AG04449 (cell line): ENCODE data around the gene COL9A1.

Experiments
- CTCF ChIA-PET: fragments of 350-600 bp; formaldehyde crosslinking; extraction: SDS; loops from one replicate; lab custom pipeline; 2021; ENCODE audit warnings: antibody characterized with exemption; lab: Yijun Ruan, JAX
- POLR2A ChIA-PET: fragments of 400-600, 350-600 bp; formaldehyde crosslinking; extraction: SDS; loops from one replicate; lab custom pipeline; 2020; ENCODE audit warnings: antibody characterized with exemption, inconsistent platforms; lab: Yijun Ruan, JAX
- DNase-seq: peaks from one replicate; pipeline ENCODE4 v3.0.0-alpha.2; 2010; ENCODE audit warnings: low read depth, low spot score
- H3K4me3 ChIP-seq: 2 replicates; pipeline ENCODE4 v1.5.1; 2011; ENCODE audit warnings: low read depth, mild to moderate bottlenecking, control low read depth, low read length
- CTCF ChIP-seq: IDR thresholded peaks from one replicate; pipeline ENCODE4 v1.5.1; 2011; ENCODE audit warnings: mild to moderate bottlenecking, moderate library complexity, low read length, control low read depth, inconsistent platforms; ENCODE audit not compliant: insufficient read depth; ENCODE audit errors: missing control alignments

Gene COL9A1

GRCh38 chr6:70282919-70283461, 19.9 kb downstream of the COL9A1 start:
- no peak for TF ChIP-seq CTCF
- DNase-seq = no peak
- no peak overlapping the region for H3K4me3 ChIP-seq
- ChIA-PET POLR2A (no interaction called here), CTCF (interaction anchor here (1.7 kb wide), 1 partner anchor 27 kb away, joined by 4 read pairs; no protein-coding TSS in a partner anchor)

- ChIA-PET CTCF (interaction anchor here (1.7 kb wide), 1 partner anchor 28 kb away, joined by 4 read pairs; no protein-coding TSS in a partner anchor), POLR2A (no interaction called here)
- no peak for DNase-seq
Measured at GRCh38 chr6:70282312-70282918, 20.5 kb downstream of the COL9A1 start.

DNA sequence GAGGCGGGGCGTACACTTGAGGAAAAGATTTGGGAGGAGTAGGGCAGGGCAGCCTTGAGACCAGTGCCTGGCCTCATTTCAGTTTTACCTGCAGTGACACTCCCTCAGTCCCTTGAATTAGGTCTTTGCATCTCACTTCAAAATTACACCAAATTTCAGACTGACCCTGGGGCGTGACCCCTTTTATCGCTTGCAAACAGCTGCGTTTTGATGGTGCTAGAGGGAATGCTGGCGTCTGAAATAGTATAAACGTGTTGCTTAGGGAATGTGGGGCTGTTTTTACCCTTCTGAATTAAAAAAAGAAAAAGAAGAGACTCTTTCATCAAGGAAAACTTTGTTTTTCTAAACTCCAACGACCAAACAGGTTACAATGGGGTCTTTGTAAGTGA, 21.0 kb downstream of the COL9A1 start:
- no peak for TF ChIP-seq CTCF
- no peak overlapping the region for H3K4me3 ChIP-seq
- no peak for DNase-seq
- CTCF ChIA-PET = no interaction called here
- POLR2A ChIA-PET = no interaction called here

More at GRCh38 chr6:70282312-70282918, 20.5 kb downstream of the COL9A1 start:
- no peak overlapping the region for H3K4me3 ChIP-seq
- TF ChIP-seq CTCF = no peak

GRCh38 chr6:70280400-70280853, 22.5 kb downstream of the COL9A1 start:
- TF ChIP-seq CTCF = no peak
- H3K4me3 ChIP-seq = no peak overlapping the region
- ChIA-PET POLR2A (no interaction called here), CTCF (no interaction called here)
- DNase-seq = no peak

GRCh38 chr6:70277470-70277869, 25.4 kb downstream of the COL9A1 start:
- CTCF ChIA-PET = no interaction called here
- POLR2A ChIA-PET = no interaction called here
- no peak overlapping the region for H3K4me3 ChIP-seq
- no peak for DNase-seq
- TF ChIP-seq CTCF = no peak

DNA sequence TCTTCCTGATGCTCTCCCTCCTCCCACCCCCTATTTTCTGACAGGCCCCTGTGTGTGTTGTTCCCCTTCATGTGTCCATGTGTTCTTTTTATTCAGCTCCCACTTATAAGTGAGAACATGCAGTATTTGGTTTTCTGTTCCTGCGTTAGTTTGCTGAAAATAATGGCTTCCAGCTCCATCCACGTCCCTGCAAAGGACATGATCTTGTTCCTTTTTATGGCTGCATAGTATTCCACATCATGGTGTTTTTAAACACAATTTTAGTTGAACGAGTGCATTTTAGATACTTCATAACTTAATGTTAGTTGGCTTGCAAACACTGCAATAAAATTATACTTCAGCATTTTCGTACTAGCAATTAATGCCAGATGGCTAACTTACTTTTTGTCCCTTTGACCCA, 28.5 kb downstream of the COL9A1 start:
- H3K4me3 ChIP-seq = no peak overlapping the region
- ChIA-PET POLR2A (no interaction called here), CTCF (no interaction called here)
- DNase-seq = no peak
- no peak for TF ChIP-seq CTCF
